DOHH2 (cell line): ENCODE measurements around the gene CLK3.

ENCODE experiments used
- H3F3A ChIP-seq: fragments of 200-600 bp; sonication (generic), shearing (Covaris generic); 2 replicates; pipeline ENCODE4 v1.6.0; 2016; ENCODE audit warnings: antibody characterized with exemption, mild to moderate bottlenecking; ENCODE audit not compliant: control insufficient read depth, insufficient read depth
- H3K27ac ChIP-seq: fragments of 200-600 bp; sonication (generic); 2 replicates; pipeline ENCODE4 v1.5.1; 2014; ENCODE audit warnings: low read depth, mild to moderate bottlenecking, low read length, moderate library complexity
- H3K27me3 ChIP-seq: fragments of 200-600 bp; sonication (generic); 2 replicates; pipeline ENCODE4 v1.6.1; 2014; ENCODE audit warnings: mild to moderate bottlenecking, low read length, mixed read lengths; ENCODE audit not compliant: control insufficient read depth
- H3K36me3 ChIP-seq: fragments of 200-600 bp; sonication (generic); 2 replicates; pipeline ENCODE4 v1.6.1; 2014; ENCODE audit warnings: mild to moderate bottlenecking, low read length, moderate library complexity, mixed read lengths; ENCODE audit not compliant: control insufficient read depth
- H3K4me1 ChIP-seq: fragments of 200-600 bp; sonication (generic); 2 replicates; pipeline ENCODE4 v1.6.1; 2014; ENCODE audit warnings: mild to moderate bottlenecking, low read length, mixed read lengths; ENCODE audit not compliant: control insufficient read depth
- H3K4me2 ChIP-seq: fragments of 200-600 bp; sonication (generic); 2 replicates; pipeline ENCODE4 v1.6.0; 2014; ENCODE audit warnings: mild to moderate bottlenecking, low read length, moderate library complexity
- H3K4me3 ChIP-seq: fragments of 200-600 bp; sonication (generic); 2 replicates; pipeline ENCODE4 v1.5.1; 2014; ENCODE audit warnings: mild to moderate bottlenecking, low read length, mixed read lengths
- H3K79me2 ChIP-seq: fragments of 200-600 bp; sonication (generic); 2 replicates; pipeline ENCODE4 v1.6.1; 2014; ENCODE audit warnings: mild to moderate bottlenecking, low read length, mixed read lengths; ENCODE audit not compliant: control insufficient read depth
- H3K9me2 ChIP-seq: fragments of 200-600 bp; sonication (generic); replicated peaks from 2 replicates; pipeline ENCODE4 v1.6.1; 2014; ENCODE audit warnings: mild to moderate bottlenecking, low read length, mixed read lengths; ENCODE audit not compliant: control insufficient read depth
- H3K9me3 ChIP-seq: fragments of 200-600 bp; sonication (generic); 2 replicates; pipeline ENCODE4 v1.6.1; 2014; ENCODE audit warnings: antibody characterized with exemption, low read length, mixed read lengths; ENCODE audit not compliant: control insufficient read depth, insufficient read depth
- H4K20me1 ChIP-seq: fragments of 200-600 bp; sonication (generic); 2 replicates; pipeline ENCODE4 v1.6.0; 2014; ENCODE audit warnings: low read depth, mild to moderate bottlenecking, antibody characterized with exemption, low read length, moderate library complexity; ENCODE audit not compliant: control insufficient read depth, insufficient read depth
- CTCF ChIP-seq: fragments of 200-600 bp; sonication (generic); IDR thresholded peaks from one replicate; pipeline ENCODE4 v1.5.1; 2014; ENCODE audit warnings: antibody characterized with exemption, mild to moderate bottlenecking, low read depth, low read length; ENCODE audit not compliant: poor library complexity, severe bottlenecking
- EZH2phosphoT487 ChIP-seq: fragments of 200-600 bp; sonication (generic); IDR thresholded peaks from 2 replicates; pipeline ENCODE4 v1.6.1; 2017; ENCODE audit warnings: borderline replicate concordance, mild to moderate bottlenecking, antibody characterized with exemption, low read length, moderate library complexity, mixed read lengths

Gene CLK3

GRCh38 chr15:74664670-74665069 is 49.0 kb downstream of the CLK3 start:
- no peaks in the 10 kb centered on the region for H3K27me3 ChIP-seq
- H3K4me1 ChIP-seq: no peaks in the 10 kb centered on the region
- no peak overlapping the region for H3K27ac ChIP-seq
- no peaks in the 10 kb centered on the region for H3K9me2 ChIP-seq
- TF ChIP-seq EZH2phosphoT487: no peak
- no peak for TF ChIP-seq CTCF
- no peak overlapping the region for H3K4me2 ChIP-seq
- no peaks in the 10 kb centered on the region for H3K9me3 ChIP-seq
- peaks cover 12% of the 10 kb centered on the region for H3K36me3 ChIP-seq
- H4K20me1 ChIP-seq: 0 out of 2 replicates have a peak, but pooled peaks cover 20% of the 10 kb centered on the region
- H3F3A ChIP-seq: no peaks in the 10 kb centered on the region
- no peak overlapping the region for H3K4me3 ChIP-seq
- peaks cover 10% of the 10 kb centered on the region for H3K79me2 ChIP-seq

GRCh38 chr15:74667975-74668374 is 52.3 kb downstream of the CLK3 start:
- Histone ChIP-seq H3K36me3 (peaks cover 32% of the 10 kb centered on the region), H3K79me2 (peaks cover 8% of the 10 kb centered on the region), H3F3A (no peaks in the 10 kb centered on the region), H3K27me3 (no peaks in the 10 kb centered on the region), H3K4me2 (no peak overlapping the region), H3K27ac (no peak overlapping the region), H3K4me1 (no peaks in the 10 kb centered on the region), H3K4me3 (no peak overlapping the region), H4K20me1 (0 out of 2 replicates have a peak, but pooled peaks cover 20% of the 10 kb centered on the region), H3K9me3 (no peaks in the 10 kb centered on the region), H3K9me2 (no peaks in the 10 kb centered on the region)
- TF ChIP-seq CTCF (no peak), EZH2phosphoT487 (no peak)

- no peaks in the 10 kb centered on the region for H3K27me3 ChIP-seq
- H3K27ac ChIP-seq: no peak overlapping the region
- no peaks in the 10 kb centered on the region for H3K4me1 ChIP-seq
- H4K20me1 ChIP-seq: 0 out of 2 replicates have a peak, but pooled peaks cover 14% of the 10 kb centered on the region
- H3K9me2 ChIP-seq: no peaks in the 10 kb centered on the region
- H3K79me2 ChIP-seq: no peaks in the 10 kb centered on the region; the same call in none of the 2 replicates
- H3K36me3 ChIP-seq: peaks cover 30% of the 10 kb centered on the region
- no peak overlapping the region for H3K4me2 ChIP-seq
- H3K4me3 ChIP-seq: no peak overlapping the region
- H3K9me3 ChIP-seq: no peaks in the 10 kb centered on the region
- no peak for TF ChIP-seq CTCF
- TF ChIP-seq EZH2phosphoT487: no peak
- no peaks in the 10 kb centered on the region for H3F3A ChIP-seq
Observed at GRCh38 chr15:74669627-74670026, 54.0 kb downstream of the CLK3 start.

- H3K9me2 ChIP-seq: no peaks in the 10 kb centered on the region
- H3K4me2 ChIP-seq: no peak overlapping the region
- H3K27me3 ChIP-seq: no peaks in the 10 kb centered on the region
- H3K4me3 ChIP-seq: no peak overlapping the region
- peaks cover 25% of the 10 kb centered on the region for H3K36me3 ChIP-seq
- no peaks in the 10 kb centered on the region for H3F3A ChIP-seq
- H3K79me2 ChIP-seq: peaks cover 20% of the 10 kb centered on the region
- H4K20me1 ChIP-seq: no peaks in the 10 kb centered on the region
- no peaks in the 10 kb centered on the region for H3K9me3 ChIP-seq
- no peak overlapping the region for H3K27ac ChIP-seq
- no peaks in the 10 kb centered on the region for H3K4me1 ChIP-seq
- no peak for TF ChIP-seq CTCF
- no peak for TF ChIP-seq EZH2phosphoT487
Observed at GRCh38 chr15:74674161-74674560, 58.5 kb downstream of the CLK3 start.
